Parathyroid adenoma (tissue), 2 donors: Measurements from ENCODE around the gene GTF3C5.
"Not testable (repeated sequence)": the region's sequence is repeated elsewhere in the genome, so short reads cannot be mapped to it uniquely, and the experiment has no call there.

Experiments used
- H2AFZ ChIP-seq: fragments of 300-600 bp; sonication (generic); one replicate; pipeline ENCODE4 v1.7.0; 2017; ENCODE audit warnings: antibody characterized with exemption, mild to moderate bottlenecking
- H3K27ac ChIP-seq: fragments of 300-600 bp; sonication (generic); one replicate; pipeline ENCODE4 v1.7.0; 2017
- H3K27me3 ChIP-seq: fragments of 300-600 bp; sonication (generic); one replicate; pipeline ENCODE4 v1.7.0; 2017; ENCODE audit warnings: low read length; ENCODE audit not compliant: control insufficient read depth, insufficient read depth
- H3K36me3 ChIP-seq: fragments of 300-600 bp; sonication (generic); one replicate; pipeline ENCODE4 v1.7.0; 2017; ENCODE audit warnings: low read length; ENCODE audit not compliant: control insufficient read depth, insufficient read depth
- H3K4me1 ChIP-seq: fragments of 300-600 bp; sonication (generic); one replicate; pipeline ENCODE4 v1.7.0; 2017; ENCODE audit warnings: control low read depth
- H3K4me2 ChIP-seq: fragments of 300-600 bp; sonication (generic); one replicate; pipeline ENCODE4 v1.7.0; 2017; ENCODE audit warnings: low read length
- H3K4me3 ChIP-seq: fragments of 300-600 bp; sonication (generic); one replicate; pipeline ENCODE4 v1.7.0; 2017; ENCODE audit warnings: low read depth, low read length
- H3K79me2 ChIP-seq: fragments of 300-600 bp; sonication (generic); one replicate; pipeline ENCODE4 v1.7.0; 2017; ENCODE audit warnings: control low read depth
- H3K9ac ChIP-seq: fragments of 300-600 bp; sonication (generic); one replicate; pipeline ENCODE4 v1.7.0; 2017; ENCODE audit warnings: mild to moderate bottlenecking
- H3K9me3 ChIP-seq: fragments of 300-600 bp; sonication (generic); one replicate; pipeline ENCODE4 v1.7.0; 2017; ENCODE audit warnings: low read length; ENCODE audit not compliant: control insufficient read depth
- TF ChIP-seq, protein P1 (sequence below): fragments of 300-600 bp; sonication (generic); IDR thresholded peaks from one replicate; pipeline ENCODE4 v1.7.0; 2017; ENCODE audit warnings: antibody characterized with exemption, mild to moderate bottlenecking
- donor health status: primary hyperparathyroidism.

The GTF3C5 gene

DNA sequence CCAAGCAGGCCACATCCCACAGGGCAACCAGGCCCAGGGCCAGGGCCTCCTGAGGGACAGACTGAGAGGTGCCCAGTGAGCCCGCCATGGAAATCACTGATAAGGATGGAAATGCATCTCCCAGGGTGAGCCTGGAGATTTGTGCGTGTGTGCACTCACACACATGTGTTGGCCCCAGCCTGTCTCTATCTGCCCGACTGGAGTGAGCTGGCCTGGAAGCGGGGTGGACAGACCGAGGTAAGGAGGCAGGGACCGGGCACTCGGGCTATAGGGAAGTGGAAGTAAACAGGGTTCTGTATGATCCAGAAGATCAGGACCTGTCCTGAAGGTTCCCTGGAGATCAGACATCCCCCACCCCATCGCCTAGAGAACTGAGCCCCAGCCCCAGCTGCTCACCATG is 34.9 kb upstream of the GTF3C5 start:
- Histone ChIP-seq H3K27me3 (no peaks in the 10 kb centered on the region), H2AFZ (no peak overlapping the region), H3K9me3 (no peaks in the 10 kb centered on the region), H3K4me3 (no peak overlapping the region), H3K36me3 (no peaks in the 10 kb centered on the region), H3K9ac (no peak overlapping the region), H3K4me1 (no peaks in the 10 kb centered on the region), H3K27ac (no peak overlapping the region), H3K79me2 (no peaks in the 10 kb centered on the region), H3K4me2 (no peak overlapping the region)
- TF ChIP-seq, protein P1, sequence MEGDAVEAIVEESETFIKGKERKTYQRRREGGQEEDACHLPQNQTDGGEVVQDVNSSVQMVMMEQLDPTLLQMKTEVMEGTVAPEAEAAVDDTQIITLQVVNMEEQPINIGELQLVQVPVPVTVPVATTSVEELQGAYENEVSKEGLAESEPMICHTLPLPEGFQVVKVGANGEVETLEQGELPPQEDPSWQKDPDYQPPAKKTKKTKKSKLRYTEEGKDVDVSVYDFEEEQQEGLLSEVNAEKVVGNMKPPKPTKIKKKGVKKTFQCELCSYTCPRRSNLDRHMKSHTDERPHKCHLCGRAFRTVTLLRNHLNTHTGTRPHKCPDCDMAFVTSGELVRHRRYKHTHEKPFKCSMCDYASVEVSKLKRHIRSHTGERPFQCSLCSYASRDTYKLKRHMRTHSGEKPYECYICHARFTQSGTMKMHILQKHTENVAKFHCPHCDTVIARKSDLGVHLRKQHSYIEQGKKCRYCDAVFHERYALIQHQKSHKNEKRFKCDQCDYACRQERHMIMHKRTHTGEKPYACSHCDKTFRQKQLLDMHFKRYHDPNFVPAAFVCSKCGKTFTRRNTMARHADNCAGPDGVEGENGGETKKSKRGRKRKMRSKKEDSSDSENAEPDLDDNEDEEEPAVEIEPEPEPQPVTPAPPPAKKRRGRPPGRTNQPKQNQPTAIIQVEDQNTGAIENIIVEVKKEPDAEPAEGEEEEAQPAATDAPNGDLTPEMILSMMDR, result no peak

DNA sequence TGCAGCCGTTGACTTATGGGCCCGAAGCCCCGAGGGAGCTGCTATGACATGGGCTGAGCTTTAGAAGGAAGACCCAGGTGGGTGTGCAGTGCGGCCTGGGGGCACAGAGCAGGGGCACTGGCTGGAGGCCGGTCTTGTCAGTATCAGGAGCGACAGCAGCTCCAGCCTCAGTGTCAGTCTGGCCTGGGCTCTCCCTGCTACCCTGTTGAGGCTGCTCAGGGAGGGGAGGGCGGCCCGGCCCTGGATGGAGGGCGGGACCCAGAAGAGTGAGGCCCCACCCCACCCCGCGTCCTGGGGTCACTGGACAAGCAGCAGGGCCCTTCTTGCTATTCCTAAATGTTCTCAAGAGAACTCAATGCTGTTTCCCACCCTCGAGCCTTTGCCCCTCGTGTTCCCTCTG is 34.3 kb upstream of the GTF3C5 start:
- Histone ChIP-seq H3K4me1 (no peaks in the 10 kb centered on the region), H3K4me2 (no peak overlapping the region), H3K27me3 (no peaks in the 10 kb centered on the region), H3K4me3 (no peak overlapping the region), H3K27ac (no peak overlapping the region), H3K36me3 (no peaks in the 10 kb centered on the region), H3K9ac (no peak overlapping the region), H2AFZ (no peak overlapping the region), H3K79me2 (no peaks in the 10 kb centered on the region), H3K9me3 (no peaks in the 10 kb centered on the region)
- TF ChIP-seq, protein P1, result no peak

DNA sequence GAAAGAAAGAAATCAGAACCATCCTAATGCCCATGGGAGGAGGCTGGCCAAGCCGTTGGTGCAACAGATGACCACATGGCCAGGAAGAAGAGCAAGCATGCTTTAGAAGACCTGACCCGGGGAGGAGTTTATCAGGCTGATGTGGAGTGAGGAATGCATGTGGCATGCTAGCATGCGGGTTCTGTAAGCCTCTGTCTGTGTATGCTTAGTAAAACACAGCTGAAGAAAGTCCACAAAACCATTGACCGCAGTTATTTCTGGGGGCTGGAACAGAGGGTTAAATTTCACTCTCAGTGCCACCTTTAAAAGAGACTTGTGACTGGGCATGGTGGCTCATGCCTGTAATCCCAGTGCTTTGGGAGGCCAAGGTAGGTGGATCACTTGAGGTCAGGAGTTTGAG is 33.2 kb upstream of the GTF3C5 start:
- Histone ChIP-seq H3K27ac (no peak overlapping the region), H3K79me2 (no peaks in the 10 kb centered on the region), H3K4me2 (no peak overlapping the region), H3K9me3 (no peaks in the 10 kb centered on the region), H3K9ac (no peak overlapping the region), H3K36me3 (no peaks in the 10 kb centered on the region), H3K4me3 (no peak overlapping the region), H3K4me1 (no peaks in the 10 kb centered on the region), H2AFZ (no peak overlapping the region), H3K27me3 (no peaks in the 10 kb centered on the region)
- TF ChIP-seq, protein P1, result no peak

DNA sequence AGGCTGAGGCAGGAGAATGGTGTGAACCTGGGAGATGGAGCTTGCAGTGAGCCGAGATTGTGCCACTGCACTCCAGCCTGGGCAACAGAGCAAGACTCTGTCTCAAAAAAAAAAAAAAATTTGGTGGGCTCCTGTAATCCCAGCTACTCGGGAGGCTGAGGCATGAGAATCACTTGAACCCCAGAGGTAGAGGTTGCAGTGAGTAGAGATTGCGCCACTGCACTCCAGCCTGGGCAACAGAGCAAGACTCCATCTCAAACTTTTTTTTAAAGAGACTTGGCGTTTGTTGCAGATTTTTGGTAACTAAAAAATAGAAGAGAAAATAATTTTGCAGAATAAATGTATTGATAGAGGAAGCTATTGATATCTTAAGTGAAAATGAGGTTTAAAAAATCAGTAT is 32.6 kb upstream of the GTF3C5 start:
- not testable (repeated sequence) for H3K9ac ChIP-seq, H3K27ac ChIP-seq, H3K27me3 ChIP-seq, H3K36me3 ChIP-seq, H3K4me2 ChIP-seq, H3K4me3 ChIP-seq, H3K9me3 ChIP-seq, H3K79me2 ChIP-seq, H3K4me1 ChIP-seq, H2AFZ ChIP-seq

DNA sequence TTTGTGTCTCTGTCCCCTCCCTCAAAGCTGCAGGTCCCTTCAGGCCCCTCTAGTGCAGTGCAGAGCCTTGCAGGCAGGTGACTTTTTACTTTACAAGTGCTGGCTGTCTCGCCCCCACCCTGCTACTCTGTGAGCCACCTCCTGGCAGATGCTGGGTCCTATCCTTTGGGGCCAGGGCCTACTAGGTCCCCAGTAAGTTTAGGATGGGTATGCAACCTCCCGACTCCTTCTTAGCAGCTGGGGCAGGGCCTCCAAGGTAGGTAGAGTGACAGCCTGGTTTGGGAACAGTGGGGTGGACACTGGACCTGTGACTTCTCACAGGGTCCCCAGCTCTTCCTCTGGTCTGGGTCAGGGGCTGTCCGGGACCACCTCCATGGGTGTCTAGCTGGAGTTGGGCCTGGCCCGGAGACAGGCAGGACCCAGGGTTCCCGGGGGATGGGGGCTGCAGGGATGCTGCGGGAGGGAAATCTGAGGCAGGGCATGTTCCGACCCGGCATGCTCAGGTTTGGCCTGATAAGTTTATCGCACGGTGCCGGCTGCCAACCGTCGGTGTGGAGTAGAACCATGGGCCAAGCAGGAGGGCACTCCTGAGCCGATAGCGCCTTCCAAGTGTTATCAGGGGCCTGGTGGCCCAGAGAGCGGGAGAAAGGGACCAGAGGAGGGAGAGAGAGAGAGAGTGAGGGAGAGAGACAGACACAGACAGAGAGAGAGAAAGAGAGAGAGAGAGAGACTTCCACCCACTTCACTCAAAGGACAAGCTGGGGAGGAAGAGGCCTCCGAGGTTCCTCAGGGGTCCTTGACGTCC is 31.8 kb upstream of the GTF3C5 start:
- Histone ChIP-seq H2AFZ (no peak overlapping the region), H3K9me3 (no peaks in the 10 kb centered on the region), H3K27me3 (no peaks in the 10 kb centered on the region), H3K4me1 (no peaks in the 10 kb centered on the region), H3K36me3 (no peaks in the 10 kb centered on the region), H3K9ac (no peak overlapping the region), H3K4me2 (no peak overlapping the region), H3K79me2 (no peaks in the 10 kb centered on the region), H3K27ac (no peak overlapping the region), H3K4me3 (no peak overlapping the region)
- TF ChIP-seq, protein P1, result no peak
